Neural progenitor cell (in vitro differentiated cells): ENCODE results near the gene ANKRD11. TPM values are rescaled to one million over a fixed set of nuclear protein-coding genes. Genes with fewer than 3 reads are reported as not detected.
A peak's percentile ranks its signal among the peaks of the same experiment; 100 is the strongest.

Source experiments
- DNase-seq: peaks from one replicate; pipeline ENCODE4 v3.0.0-alpha.2; 2016; ENCODE audit warnings: low spot score
- H2AFZ ChIP-seq: fragments of 200-600 bp; sonication (generic); replicated peaks from 2 replicates; pipeline ENCODE4 v1.6.1; 2016; ENCODE audit warnings: antibody characterized with exemption
- H3F3A ChIP-seq: fragments of 200-600 bp; sonication (generic); 2 replicates; pipeline ENCODE4 v1.6.1; 2016; ENCODE audit warnings: antibody characterized with exemption, low read depth
- H3K27ac ChIP-seq: fragments of 200-600 bp; sonication (generic); 2 replicates; pipeline ENCODE4 v1.5.1; 2016; ENCODE audit warnings: mild to moderate bottlenecking
- H3K27me3 ChIP-seq: fragments of 200-600 bp; sonication (generic); 2 replicates; pipeline ENCODE4 v1.6.1; 2016; ENCODE audit warnings: mild to moderate bottlenecking, moderate library complexity
- H3K36me3 ChIP-seq: fragments of 200-600 bp; sonication (generic); 2 replicates; pipeline ENCODE4 v1.5.1; 2016
- H3K4me1 ChIP-seq: fragments of 200-600 bp; sonication (generic); 2 replicates; pipeline ENCODE4 v1.6.1; 2016; ENCODE audit warnings: mixed run types
- H3K4me2 ChIP-seq: fragments of 200-600 bp; sonication (generic); 2 replicates; pipeline ENCODE4 v1.6.1; 2016
- H3K4me3 ChIP-seq: fragments of 200-600 bp; sonication (generic); 2 replicates; pipeline ENCODE4 v1.5.1; 2016
- H3K79me2 ChIP-seq: fragments of 200-600 bp; sonication (generic); 2 replicates; pipeline ENCODE4 v1.6.1; 2016; ENCODE audit warnings: low read depth
- H3K9ac ChIP-seq: fragments of 200-600 bp; sonication (generic); 2 replicates; pipeline ENCODE4 v1.6.1; 2016
- H3K9me3 ChIP-seq: fragments of 200-600 bp; sonication (generic); 2 replicates; pipeline ENCODE4 v1.5.1; 2016; ENCODE audit warnings: low read depth
- H4K20me1 ChIP-seq: fragments of 200-600 bp; sonication (generic); 2 replicates; pipeline ENCODE4 v1.6.1; 2016; ENCODE audit warnings: low read depth
- H3K27ac Mint-ChIP-seq: 3 replicates; pipeline ENCODE4 v1.8.0; 2021; ENCODE audit warnings: mixed read lengths
- H3K27me3 Mint-ChIP-seq: 2 replicates; pipeline ENCODE4 v1.8.0; 2022; ENCODE audit warnings: low read depth, mild to moderate bottlenecking, inconsistent platforms, moderate library complexity, mixed read lengths; ENCODE audit not compliant: insufficient read depth
- H3K36me3 Mint-ChIP-seq: 3 replicates; pipeline ENCODE4 v1.8.0; 2021; ENCODE audit warnings: mixed read lengths
- H3K4me1 Mint-ChIP-seq: 3 replicates; pipeline ENCODE4 v1.8.0; 2021; ENCODE audit warnings: mixed read lengths
- H3K4me3 Mint-ChIP-seq: 3 replicates; pipeline ENCODE4 v1.8.0; 2021; ENCODE audit warnings: mild to moderate bottlenecking, moderate library complexity, mixed read lengths
- H3K9me3 Mint-ChIP-seq: 3 replicates; pipeline ENCODE4 v1.8.0; 2020; ENCODE audit warnings: mixed read lengths
- CTCF ChIP-seq: fragments of 200-600 bp; sonication (generic); IDR thresholded peaks from 2 replicates; pipeline ENCODE4 v1.5.1; 2017; ENCODE audit warnings: antibody characterized with exemption, mild to moderate bottlenecking
- EZH2 ChIP-seq: fragments of 200-600 bp; sonication (generic); IDR thresholded peaks from 2 replicates; pipeline ENCODE4 v1.6.1; 2017; ENCODE audit warnings: antibody characterized with exemption, mild to moderate bottlenecking, moderate library complexity
- EZH2phosphoT487 ChIP-seq: fragments of 200-600 bp; sonication (generic); IDR thresholded peaks from 2 replicates; pipeline ENCODE4 v1.6.1; 2017; ENCODE audit warnings: antibody characterized with exemption
- total RNA-seq: library from RNA; depleted of rRNA; stranded (reverse); fragments of >200 nt; gene quantifications from 2 replicates; pipeline ENCODE4 v1.2.3, GENCODE V29; 2015; ENCODE audit warnings: low replicate concordance

The ANKRD11 gene
- total RNA-seq, 1 donor from 2014 or later, result 47.3 TPM

- no peaks in the 10 kb centered on the region for H3K36me3 ChIP-seq
- H3K27me3 ChIP-seq, result no peaks in the 10 kb centered on the region
- H3K4me3 ChIP-seq, result no peak overlapping the region
- H3K79me2 ChIP-seq, result peaks cover 99% of the 10 kb centered on the region
- no peak overlapping the region for H3K4me2 ChIP-seq
- H3K9me3 ChIP-seq, result no peaks in the 10 kb centered on the region
- peaks cover 99% of the 10 kb centered on the region for H4K20me1 ChIP-seq
- peaks cover 6% of the 10 kb centered on the region for H3K36me3 Mint-ChIP-seq
- no peak for TF ChIP-seq EZH2
- no peak for TF ChIP-seq EZH2phosphoT487
- no peak for TF ChIP-seq CTCF
- H3K27ac Mint-ChIP-seq, result no peak overlapping the region
- peaks cover 7% of the 10 kb centered on the region for H3K27me3 Mint-ChIP-seq
- no peak for DNase-seq
- peaks cover 56% of the 10 kb centered on the region for H3K4me1 ChIP-seq
- no peak overlapping the region for H3K9ac ChIP-seq
- H3K4me3 Mint-ChIP-seq, result no peak overlapping the region
- H3K9me3 Mint-ChIP-seq, result no peaks in the 10 kb centered on the region
- no peak overlapping the region for H2AFZ ChIP-seq
- peaks cover 59% of the 10 kb centered on the region for H3K4me1 Mint-ChIP-seq
- H3K27ac ChIP-seq, result no peak overlapping the region
- H3F3A ChIP-seq, result peaks cover 23% of the 10 kb centered on the region
These were observed 124.4 kb downstream of the ANKRD11 start for GRCh38 chr16:89365996-89366395.

GRCh38 chr16:89365044-89365467 lies 125.3 kb downstream of the ANKRD11 start:
- Histone ChIP-seq H3K4me1 (peaks cover 56% of the 10 kb centered on the region), H3K36me3 (no peaks in the 10 kb centered on the region), H3K9ac (no peak overlapping the region), H3K27me3 (no peaks in the 10 kb centered on the region), H3K79me2 (peaks cover 99% of the 10 kb centered on the region), H3K4me2 (no peak overlapping the region), H3K9me3 (no peaks in the 10 kb centered on the region), H4K20me1 (peaks cover 99% of the 10 kb centered on the region), H3K27ac (no peak overlapping the region), H3K4me3 (no peak overlapping the region), H3F3A (peaks cover 23% of the 10 kb centered on the region), H2AFZ (no peak overlapping the region)
- H3K36me3 Mint-ChIP-seq, result peaks cover 2% of the 10 kb centered on the region
- H3K27me3 Mint-ChIP-seq, result peaks cover 7% of the 10 kb centered on the region
- TF ChIP-seq CTCF (no peak), EZH2phosphoT487 (no peak), EZH2 (no peak)
- H3K4me3 Mint-ChIP-seq, result no peak overlapping the region
- H3K27ac Mint-ChIP-seq, result no peak overlapping the region
- no peaks in the 10 kb centered on the region for H3K9me3 Mint-ChIP-seq
- DNase-seq, result no peak
- H3K4me1 Mint-ChIP-seq, result peaks cover 61% of the 10 kb centered on the region

- peaks cover 7% of the 10 kb centered on the region for H3K27me3 Mint-ChIP-seq
- Histone ChIP-seq H3K27me3 (no peaks in the 10 kb centered on the region), H3K4me1 (peaks cover 51% of the 10 kb centered on the region), H3K36me3 (no peaks in the 10 kb centered on the region), H3F3A (peaks cover 23% of the 10 kb centered on the region), H3K4me2 (no peak overlapping the region), H3K79me2 (peaks cover 99% of the 10 kb centered on the region), H3K9ac (no peak overlapping the region), H2AFZ (no peak overlapping the region), H3K4me3 (no peak overlapping the region), H3K9me3 (no peaks in the 10 kb centered on the region), H3K27ac (no peak overlapping the region), H4K20me1 (peaks cover 99% of the 10 kb centered on the region)
- H3K4me3 Mint-ChIP-seq, result no peak overlapping the region
- peaks cover 61% of the 10 kb centered on the region for H3K4me1 Mint-ChIP-seq
- peaks cover 2% of the 10 kb centered on the region for H3K36me3 Mint-ChIP-seq
- no peaks in the 10 kb centered on the region for H3K9me3 Mint-ChIP-seq
- peak overlapping the region; percentile 6 for H3K27ac Mint-ChIP-seq
- DNase-seq, result no peak
- TF ChIP-seq EZH2 (no peak), EZH2phosphoT487 (no peak), CTCF (no peak)
These were observed 125.8 kb downstream of the ANKRD11 start for GRCh38 chr16:89364606-89365005.
